IPS-NIHi7 (cell line): ENCODE measurements around the gene AKR7A2.
A peak's percentile ranks its signal among the peaks of the same experiment; 100 is the strongest.

Experiments used
- DNase-seq: peaks from one replicate; pipeline ENCODE4 v3.0.0; 2012; ENCODE audit warnings: mixed read lengths; ENCODE audit errors: extremely low spot score

The AKR7A2 gene

GRCh38 chr1:19325958-19326747 is 14.2 kb upstream of the AKR7A2 start:
- no peak for DNase-seq

- no peak for DNase-seq
Observed at GRCh38 chr1:19325368-19325957, 13.5 kb upstream of the AKR7A2 start.

- no peak for DNase-seq
Observed at GRCh38 chr1:19324665-19324990, 12.7 kb upstream of the AKR7A2 start.

DNA sequence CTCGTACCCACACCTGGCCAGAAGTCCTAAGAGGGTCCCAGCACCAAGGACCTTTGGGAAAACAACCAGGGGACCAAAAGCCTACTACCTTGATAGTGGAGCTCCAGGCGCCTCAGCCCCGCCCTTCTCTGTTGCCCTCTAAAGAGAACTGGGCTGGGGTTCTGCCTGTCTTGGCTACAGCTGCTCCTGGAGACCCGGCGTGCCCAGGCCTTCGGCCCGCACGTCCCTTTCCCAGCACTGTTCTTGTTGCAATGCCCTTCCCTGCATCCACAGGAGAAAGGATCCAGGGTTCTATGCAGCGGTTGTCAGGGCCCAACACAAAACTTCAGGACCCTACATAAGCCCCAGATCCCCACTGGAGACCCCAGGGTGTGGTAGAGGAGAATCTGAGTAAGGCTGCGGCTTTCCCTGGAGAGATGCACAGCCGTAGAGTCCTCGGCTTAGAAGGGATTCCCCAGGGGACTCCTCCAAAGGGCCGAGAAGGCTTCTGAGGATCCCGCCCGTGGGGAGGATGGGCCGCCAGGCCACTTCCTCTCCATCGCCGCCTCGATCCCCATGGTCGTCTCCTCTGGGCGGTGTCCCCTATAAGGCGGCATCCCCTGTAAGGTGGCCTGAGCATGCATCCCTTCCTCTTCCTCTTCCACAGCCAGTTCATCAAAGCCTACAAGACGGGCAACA is 12.2 kb upstream of the AKR7A2 start:
- DNase-seq = no peak

GRCh38 chr1:19322481-19322880 is 10.5 kb upstream of the AKR7A2 start:
- no peak for DNase-seq

DNA sequence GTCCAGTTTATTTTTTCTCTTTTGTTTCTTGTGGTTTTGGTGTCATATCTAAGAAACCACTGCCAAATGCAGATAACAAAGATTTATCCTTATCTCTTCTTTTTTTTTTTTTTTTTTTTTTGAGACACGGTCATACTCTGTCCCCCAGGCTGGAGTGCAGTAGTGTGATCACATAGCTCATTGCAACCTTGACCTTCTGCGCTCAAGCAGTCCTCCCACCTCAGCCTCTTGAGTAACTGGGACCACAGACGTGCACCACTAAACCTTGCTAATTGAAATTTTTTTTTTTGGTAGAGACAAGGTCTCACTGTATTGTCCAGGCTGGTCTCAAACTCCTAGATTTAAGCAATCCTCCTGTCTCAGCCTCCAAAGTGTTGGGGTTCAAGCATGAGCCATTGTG is 9.1 kb upstream of the AKR7A2 start:
- DNase-seq = no peak

GRCh38 chr1:19319196-19319595 is 7.3 kb upstream of the AKR7A2 start:
- DNase-seq = no peak

- DNase-seq = peak; percentile 72
Observed at GRCh38 chr1:19317126-19317910, 5.4 kb upstream of the AKR7A2 start.

GRCh38 chr1:19315378-19316198 is 3.6 kb upstream of the AKR7A2 start:
- no peak for DNase-seq

- no peak for DNase-seq
Observed at GRCh38 chr1:19313961-19314882, 2.3 kb upstream of the AKR7A2 start.

GRCh38 chr1:19313636-19313959 is 1.7 kb upstream of the AKR7A2 start:
- DNase-seq = no peak

GRCh38 chr1:19312782-19313635 is 1.1 kb upstream of the AKR7A2 start:
- no peak for DNase-seq

DNA sequence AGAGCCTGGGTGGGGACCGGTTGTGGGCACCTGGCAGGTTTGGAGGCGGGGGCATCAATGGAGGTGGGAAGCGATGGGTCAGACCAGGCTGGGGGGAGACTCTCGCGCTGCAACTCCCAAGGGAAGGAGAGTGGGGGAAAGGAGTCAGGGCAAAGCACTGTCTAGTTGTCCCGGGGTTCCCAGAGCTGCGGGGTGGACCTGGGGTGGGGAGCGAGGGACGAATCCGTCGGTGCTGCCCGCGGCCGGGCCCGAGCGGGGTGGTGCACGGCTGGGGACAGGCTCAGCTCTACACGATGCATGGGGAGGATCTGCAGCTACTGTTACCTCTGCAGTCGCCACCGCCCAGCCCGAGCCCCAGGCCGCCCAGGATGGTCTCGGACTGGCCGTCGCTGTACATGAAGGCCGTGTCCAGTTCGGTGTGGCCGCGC is 427 bp downstream of the AKR7A2 start:
- peak; percentile 41 for DNase-seq

DNA sequence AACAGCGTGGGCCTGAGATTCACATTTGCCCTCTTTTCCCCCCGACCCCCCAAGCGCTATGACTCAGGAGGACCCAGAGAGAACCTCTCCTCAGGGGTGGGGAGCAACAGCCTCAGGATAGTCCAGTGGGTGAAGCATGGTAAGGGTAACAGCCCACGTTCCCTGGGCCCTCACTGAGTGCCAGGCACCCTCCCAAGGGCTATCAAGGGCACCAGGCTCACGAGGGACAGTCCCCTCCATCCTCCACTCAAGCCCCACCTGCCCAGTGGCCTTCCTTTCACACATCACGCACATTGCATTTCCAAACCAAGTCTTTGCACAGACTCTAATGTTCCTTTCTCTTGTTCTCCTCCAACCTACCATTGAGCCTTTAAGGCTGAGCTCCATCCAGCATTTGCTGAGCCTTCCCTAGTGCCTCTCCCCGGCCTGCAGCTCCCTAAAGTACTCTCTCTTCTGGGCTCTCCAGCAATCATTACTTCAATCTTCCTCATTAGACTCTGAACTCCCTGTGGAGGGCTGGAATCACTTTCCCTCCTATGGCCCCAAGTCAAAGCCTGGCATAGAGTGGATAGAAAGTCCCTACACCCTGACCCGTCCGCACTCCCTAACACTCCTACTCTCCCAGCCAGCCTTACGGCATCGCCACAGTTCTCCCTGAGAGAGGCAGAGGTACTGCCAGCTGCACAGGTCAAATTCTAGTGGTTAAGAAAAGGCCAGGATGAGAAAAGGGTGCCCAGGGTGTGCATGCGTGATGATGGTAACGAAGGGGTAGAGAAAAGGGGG is 1.0 kb downstream of the AKR7A2 start:
- no peak for DNase-seq

- DNase-seq = no peak
Observed at GRCh38 chr1:19310061-19310460, 1.9 kb downstream of the AKR7A2 start.

DNA sequence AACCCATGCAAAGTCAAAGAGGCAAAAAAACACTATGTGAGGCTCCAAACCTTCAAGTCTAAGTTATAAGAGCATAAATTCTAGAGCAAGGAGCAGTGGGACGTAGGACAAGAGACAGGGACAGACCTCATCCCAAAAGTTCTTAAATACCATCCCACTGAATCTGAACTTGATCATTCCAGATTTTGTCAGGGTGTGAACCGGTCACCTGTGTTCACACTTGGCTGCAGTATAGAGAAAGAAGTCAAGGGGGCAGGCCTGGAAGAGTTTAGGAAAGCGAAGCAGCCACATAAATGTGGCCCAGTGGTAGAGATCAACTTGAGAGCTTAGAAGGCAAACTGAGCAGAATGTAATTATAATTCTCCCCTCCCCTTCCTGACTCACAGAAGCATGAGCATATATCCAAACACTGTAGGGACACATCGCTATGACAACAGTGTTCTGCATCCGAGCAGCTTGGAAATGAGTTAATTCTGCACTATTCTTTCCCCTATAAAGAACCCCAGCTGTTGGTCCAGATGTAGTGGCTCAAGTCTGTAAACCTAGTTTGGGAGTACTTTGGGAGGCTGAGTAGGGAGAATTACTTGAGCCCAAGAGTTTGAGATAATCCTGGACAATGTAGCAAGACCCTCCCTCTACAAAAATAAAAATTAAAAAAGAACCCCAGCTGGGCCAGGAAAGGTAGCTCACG is 2.7 kb downstream of the AKR7A2 start:
- no peak for DNase-seq

DNA sequence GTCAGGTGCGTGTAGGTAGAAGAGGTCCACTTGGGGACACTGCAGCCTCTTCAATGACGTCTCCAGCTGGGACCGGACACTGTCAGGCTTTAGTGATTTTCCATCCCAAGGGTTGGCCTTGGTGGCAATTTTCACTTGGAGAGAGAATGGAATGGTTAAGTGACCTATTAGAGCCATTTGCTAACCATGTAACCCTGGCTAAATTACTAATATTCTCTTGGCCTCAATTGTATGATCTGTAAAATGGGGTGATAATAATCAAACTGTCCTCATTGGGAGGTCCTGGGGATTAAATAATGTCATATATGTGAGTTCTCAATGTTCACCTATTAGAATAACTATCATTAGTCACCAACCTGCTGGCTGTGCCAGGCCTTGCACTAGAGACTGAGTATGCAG is 3.4 kb downstream of the AKR7A2 start:
- DNase-seq = no peak
